Right lobe of liver (tissue), 6 donors: ENCODE results near the gene AFG1L. TPM values are rescaled to one million over a fixed set of nuclear protein-coding genes. Genes with fewer than 3 reads are reported as not detected.

Experiments
- ATAC-seq, 4 donors: fragments of 200-7000 bp; cut with Tn5 transposase; one replicate each; pipeline ENCODE4 v1.9.1; 2020; ENCODE audit warnings: mild to moderate bottlenecking in 4 of 4, moderate library complexity in 4 of 4
- DNase-seq, 3 donors: peaks; one replicate each; pipeline ENCODE4 v3.0.0-alpha.2; 2020
- H3K27ac ChIP-seq, 3 donors: fragments of 200-600 bp; one replicate each; pipeline ENCODE4 v1.8.0; 2022
- H3K27me3 ChIP-seq, 2 donors: fragments of 200-600 bp; one replicate each; pipeline ENCODE4 v1.8.0; 2022
- H3K36me3 ChIP-seq, 4 donors: fragments of 200-600 bp; sonication (generic) in 1 of 4; one replicate each; pipeline versions ENCODE4 v1.5.1 to v1.8.0; 2017 to 2022; ENCODE audit warnings: control low read depth in 1 of 4
- H3K4me1 ChIP-seq, 4 donors: fragments of 200-600 bp; sonication (generic) in 1 of 4; one replicate each; pipeline versions ENCODE4 v1.5.1 to v1.8.0; 2017 to 2022; ENCODE audit warnings: control low read depth in 1 of 4
- H3K4me3 ChIP-seq, 3 donors: fragments of 200-600 bp; one replicate each; pipeline ENCODE4 v1.8.0; 2022
- H3K9me3 ChIP-seq, 4 donors: fragments of 200-600 bp; sonication (generic) in 1 of 4; one replicate each; pipeline versions ENCODE4 v1.5.1 to v1.8.0; 2017 to 2022; ENCODE audit warnings: control low read depth in 1 of 4
- POLR2A ChIP-seq: fragments of 450-650 bp; IDR thresholded peaks from one replicate; pipeline ENCODE4 v1.6.1; 2017; ENCODE audit warnings: antibody characterized with exemption, mild to moderate bottlenecking
- WGBS: methylation state at CpG from one replicate; pipeline ENCODE4 v1.1.6; 2018; ENCODE audit warnings: low coverage, low lambda C conversion rate; ENCODE audit not compliant: insufficient coverage; ENCODE audit errors: missing lambda C conversion rate; 5-methylcytosine and 5-hydroxymethylcytosine counted together
- intact Hi-C, 2 donors: fragments of 100-400 bp; cut with DNase I; formaldehyde crosslinking; loops; one replicate each; pipeline versions ENCODE4 v1.11.2 to v1.14.1; 2022
- total RNA-seq, 6 experiments: library from RNA; depleted of rRNA in 2 of 6; stranded (reverse); fragments of >200 nt in 2 of 6; fragmentation: NEBNext Ultra II Directional in 3 of 6; extraction: Animal tissue kit (Norgen Biotek cat#: 25700) in 3 of 6; gene quantifications; one replicate each; pipeline versions ENCODE4 v1.1.0 to v1.2.4, GENCODE V29; 2016 to 2023
- TF ChIP-seq, protein P1 (sequence below), 4 donors: fragments of 200-600 bp in 3 of 4; fragments of 450-650 bp in 1 of 4; IDR thresholded peaks; one replicate each; pipeline versions ENCODE4 v1.5.1 to v1.8.0; 2016 to 2022; ENCODE audit warnings: antibody characterized with exemption in 4 of 4, mild to moderate bottlenecking in 2 of 4
- donor health status: DM: no; HTN: yes; CAD: no.
- donor health status: DM: no; HTN: no; CAD: no.
- donor health status: DM: no; HTN: no; CAD: no.
- donor health status: DM: no; HTN: yes; CAD: no.
- donor health status: DM: no; HTN: yes; CAD: no.

AFG1L gene
- total RNA-seq, 6 experiments from 2014 or later, result 1.5 to 5.6 (median 4.6) TPM

DNA sequence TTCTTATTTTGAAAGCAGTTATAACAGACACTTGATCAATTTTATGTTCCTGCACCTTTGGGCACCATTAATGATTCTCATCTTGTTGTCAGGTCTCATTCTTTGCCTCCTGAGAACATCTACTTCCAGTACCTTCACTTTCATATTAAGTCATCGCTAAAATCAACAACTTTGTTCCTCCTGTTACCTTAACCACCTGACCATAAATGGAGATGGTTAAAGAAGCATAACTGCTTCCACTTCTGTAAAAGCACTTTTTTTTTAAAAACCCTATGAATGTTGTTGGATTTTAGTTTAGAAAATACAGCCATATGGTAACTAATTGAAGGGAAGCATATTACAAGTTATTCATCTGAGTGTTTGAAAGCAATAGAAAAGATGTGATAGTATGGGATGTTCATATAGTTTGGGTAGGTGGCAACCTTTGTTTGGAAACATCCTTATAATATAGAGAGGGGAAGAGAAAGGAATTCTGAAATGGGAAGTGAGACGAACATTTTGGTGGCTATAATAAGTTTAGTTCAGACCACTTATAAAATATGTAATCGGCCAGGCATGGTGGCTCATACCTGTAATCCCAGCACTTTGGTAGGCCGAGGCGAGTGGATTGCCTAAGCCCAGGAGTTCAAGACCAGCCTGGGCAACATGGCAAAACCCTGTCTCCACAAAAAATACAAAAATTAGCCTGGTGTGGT, 53.9 kb downstream of the AFG1L start:
- DNase-seq, result no peak

DNA sequence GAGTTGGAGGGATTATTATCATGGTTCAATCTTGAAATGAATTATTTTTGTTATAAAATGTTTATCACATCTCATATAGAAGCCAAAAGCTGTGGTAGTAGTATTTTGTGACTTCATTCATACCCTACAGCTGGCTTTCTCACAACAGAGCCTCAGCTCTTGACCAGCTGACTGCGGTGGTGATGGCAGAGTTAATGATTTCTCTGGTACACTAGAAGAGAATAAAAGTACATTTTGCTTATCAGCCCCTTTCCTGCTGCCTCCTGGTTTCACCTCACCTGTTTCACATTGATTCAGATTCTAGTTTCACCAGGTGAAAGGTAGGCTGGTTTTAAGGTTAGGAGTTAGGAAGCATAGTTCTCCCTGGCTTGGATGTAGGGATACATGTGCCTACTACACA, 55.7 kb downstream of the AFG1L start:
- Histone ChIP-seq H3K27ac (no peak overlapping the region), H3K4me1 (no peaks in the 10 kb centered on the region), H3K9me3 (no peaks in the 10 kb centered on the region), H3K27me3 (no peaks in the 10 kb centered on the region), H3K36me3 (no peaks in the 10 kb centered on the region), H3K4me3 (no peak overlapping the region)
- ATAC-seq (peak in 1 of 4 donors; percentile 32), DNase-seq (no peak)
- intact Hi-C loops, result no loop called here
- no peak for TF ChIP-seq POLR2A
- TF ChIP-seq, protein P1, sequence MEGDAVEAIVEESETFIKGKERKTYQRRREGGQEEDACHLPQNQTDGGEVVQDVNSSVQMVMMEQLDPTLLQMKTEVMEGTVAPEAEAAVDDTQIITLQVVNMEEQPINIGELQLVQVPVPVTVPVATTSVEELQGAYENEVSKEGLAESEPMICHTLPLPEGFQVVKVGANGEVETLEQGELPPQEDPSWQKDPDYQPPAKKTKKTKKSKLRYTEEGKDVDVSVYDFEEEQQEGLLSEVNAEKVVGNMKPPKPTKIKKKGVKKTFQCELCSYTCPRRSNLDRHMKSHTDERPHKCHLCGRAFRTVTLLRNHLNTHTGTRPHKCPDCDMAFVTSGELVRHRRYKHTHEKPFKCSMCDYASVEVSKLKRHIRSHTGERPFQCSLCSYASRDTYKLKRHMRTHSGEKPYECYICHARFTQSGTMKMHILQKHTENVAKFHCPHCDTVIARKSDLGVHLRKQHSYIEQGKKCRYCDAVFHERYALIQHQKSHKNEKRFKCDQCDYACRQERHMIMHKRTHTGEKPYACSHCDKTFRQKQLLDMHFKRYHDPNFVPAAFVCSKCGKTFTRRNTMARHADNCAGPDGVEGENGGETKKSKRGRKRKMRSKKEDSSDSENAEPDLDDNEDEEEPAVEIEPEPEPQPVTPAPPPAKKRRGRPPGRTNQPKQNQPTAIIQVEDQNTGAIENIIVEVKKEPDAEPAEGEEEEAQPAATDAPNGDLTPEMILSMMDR (IDR thresholded peaks at IDR 0.05), result no peak
- 71% methylated on average over 1 of the region's 1 CpG for WGBS

More for the DNA sequence above, 53.9 kb downstream of the AFG1L start:
- ATAC-seq, result no peak
- intact Hi-C loops, result no loop called here
- H3K27me3 ChIP-seq, result no peaks in the 10 kb centered on the region
- WGBS, result 81% methylated on average over 5 of the region's 5 CpGs
- TF ChIP-seq, protein P1 (IDR thresholded peaks at IDR 0.05), result no peak
- no peak for TF ChIP-seq POLR2A
- H3K9me3 ChIP-seq, result no peaks in the 10 kb centered on the region
- no peaks in the 10 kb centered on the region for H3K4me1 ChIP-seq
- H3K4me3 ChIP-seq, result no peak overlapping the region
- H3K36me3 ChIP-seq, result no peaks in the 10 kb centered on the region
- H3K27ac ChIP-seq, result no peak overlapping the region

DNA sequence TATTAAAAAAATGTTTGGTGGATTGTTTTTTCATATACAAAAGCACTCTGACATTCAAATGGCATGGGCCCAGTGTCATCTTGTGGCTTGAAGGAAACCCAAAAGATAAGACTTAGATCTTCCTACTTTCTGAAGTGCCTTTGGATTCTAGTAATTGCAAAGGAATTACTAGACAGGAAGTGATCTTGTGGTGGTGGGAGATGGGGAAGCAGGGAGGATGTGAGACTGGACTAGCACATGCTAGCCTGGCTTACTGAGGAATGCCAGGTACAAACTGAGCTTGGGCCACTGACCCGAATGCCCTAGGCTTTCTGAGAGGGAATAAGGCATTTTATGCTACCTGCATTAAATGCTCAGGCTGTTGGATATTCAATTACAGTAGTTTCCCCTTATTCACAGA, 59.0 kb downstream of the AFG1L start:
- intact Hi-C loops, result no loop called here
- DNase-seq, result no peak
- Histone ChIP-seq H3K4me1 (no peaks in the 10 kb centered on the region), H3K27ac (no peak overlapping the region), H3K9me3 (no peaks in the 10 kb centered on the region), H3K4me3 (no peak overlapping the region), H3K36me3 (no peaks in the 10 kb centered on the region), H3K27me3 (no peaks in the 10 kb centered on the region)
- TF ChIP-seq, protein P1 (IDR thresholded peaks at IDR 0.05), result no peak
- no peak for TF ChIP-seq POLR2A
- no peak for ATAC-seq
- WGBS, result no CpG with 5 or more reads among the region's 1 CpG

GRCh38 chr6:108355120-108355519, 60.3 kb downstream of the AFG1L start:
- 90% methylated on average over 2 of the region's 2 CpGs for WGBS
- Histone ChIP-seq H3K36me3 (no peaks in the 10 kb centered on the region), H3K9me3 (no peaks in the 10 kb centered on the region), H3K27ac (no peak overlapping the region), H3K4me3 (no peak overlapping the region), H3K27me3 (no peaks in the 10 kb centered on the region), H3K4me1 (no peaks in the 10 kb centered on the region)
- intact Hi-C loops, result no loop called here
- ATAC-seq (no peak), DNase-seq (no peak)
- TF ChIP-seq, protein P1 (IDR thresholded peaks at IDR 0.05), result no peak
- no peak for TF ChIP-seq POLR2A
